SK-N-SH (cell line): Measurements from ENCODE around the gene STIM1. TPM values are rescaled to one million over a fixed set of nuclear protein-coding genes. Genes with fewer than 3 reads are reported as not detected.

ENCODE experiments used
- CTCF ChIA-PET: fragments of 300-600, 350-600 bp; formaldehyde crosslinking; extraction: SDS; loops from one replicate; lab custom pipeline; 2021; lab: Yijun Ruan, JAX
- POLR2A ChIA-PET: fragments of 350-600 bp; sonication (Branson Sonifier 250); formaldehyde crosslinking; extraction: SDS; loops from one replicate; lab custom pipeline; 2020; ENCODE audit warnings: antibody characterized with exemption, inconsistent platforms; lab: Yijun Ruan, JAX
- DNase-seq: peaks from one replicate; pipeline ENCODE4 v3.0.0; 2012
- H2AFZ ChIP-seq: fragments of 200-600 bp; sonication (generic); 2 replicates; pipeline ENCODE4 v1.8.1; 2016; ENCODE audit warnings: antibody characterized with exemption, mild to moderate bottlenecking, low read depth
- H3F3A ChIP-seq: fragments of 200-600 bp; sonication (generic); replicated peaks from 2 replicates; pipeline ENCODE3; 2016; ENCODE audit warnings: antibody characterized with exemption, mild to moderate bottlenecking; ENCODE audit not compliant: insufficient read depth
- H3K27ac ChIP-seq, 2 experiments: fragments of 200-500 bp in 1 of 2; fragments of 200-600 bp in 1 of 2; sonication (Bioruptor generic) in 1 of 2; sonication (generic), shearing (Covaris generic) in 1 of 2; 2 replicates each; pipeline versions ENCODE4 v1.5.1 to v1.6.1; 2014 to 2016; ENCODE audit warnings: low read depth in 2 of 2, inconsistent platforms in 1 of 2, low read length in 1 of 2, mild to moderate bottlenecking in 1 of 2, mixed read lengths in 1 of 2
- H3K27me3 ChIP-seq: fragments of 200-600 bp; sonication (generic), shearing (Covaris generic); 2 replicates; pipeline ENCODE4 v1.6.1; 2016; ENCODE audit warnings: mixed run types; ENCODE audit not compliant: insufficient read depth
- H3K36me3 ChIP-seq, 2 experiments: fragments of 200-500 bp in 1 of 2; fragments of 200-600 bp in 1 of 2; sonication (Bioruptor generic) in 1 of 2; sonication (generic) in 1 of 2; replicated peaks in 1 of 2; 2 replicates each; pipeline versions ENCODE3 to v1.5.1; 2014 to 2016; ENCODE audit warnings: low read length in 1 of 2, mild to moderate bottlenecking in 1 of 2; ENCODE audit not compliant: insufficient read depth in 2 of 2, control insufficient read depth in 1 of 2
- H3K4me1 ChIP-seq, 2 experiments: fragments of 200-500 bp in 1 of 2; fragments of 200-600 bp in 1 of 2; sonication (Bioruptor generic) in 1 of 2; sonication (generic), shearing (Covaris generic) in 1 of 2; 2 replicates each; pipeline versions ENCODE4 v1.5.1 to v1.6.1; 2014 to 2016; ENCODE audit warnings: low read depth in 1 of 2, low read length in 1 of 2, mixed run types in 1 of 2; ENCODE audit not compliant: insufficient read depth in 2 of 2, control insufficient read depth in 1 of 2
- H3K4me2 ChIP-seq: fragments of 200-600 bp; sonication (generic), shearing (Covaris generic); 2 replicates; pipeline ENCODE4 v1.6.1; 2017; ENCODE audit warnings: mixed run types
- H3K4me3 ChIP-seq, 2 experiments: fragments of 200-500 bp in 1 of 2; fragments of 200-600 bp in 1 of 2; sonication (Bioruptor generic) in 1 of 2; sonication (generic), shearing (Covaris generic) in 1 of 2; 2 replicates each; pipeline versions ENCODE4 v1.5.1 to v1.8.1; 2014 to 2016; ENCODE audit warnings: low read depth in 2 of 2, inconsistent platforms in 1 of 2, low read length in 1 of 2, mild to moderate bottlenecking in 1 of 2, mixed read lengths in 1 of 2, moderate library complexity in 1 of 2
- H3K79me2 ChIP-seq: fragments of 200-600 bp; sonication (generic); 2 replicates; pipeline ENCODE4 v1.8.1; 2017; ENCODE audit warnings: mild to moderate bottlenecking; ENCODE audit not compliant: insufficient read depth
- H3K9ac ChIP-seq: fragments of 200-600 bp; sonication (generic); 2 replicates; pipeline ENCODE4 v1.6.1; 2017; ENCODE audit warnings: mixed run types
- H3K9me2 ChIP-seq: fragments of 200-600 bp; sonication (generic); 2 replicates; pipeline ENCODE4 v1.6.1; 2017; ENCODE audit warnings: mixed run types
- H3K9me3 ChIP-seq: fragments of 200-600 bp; sonication (generic); 2 replicates; pipeline ENCODE4 v1.6.1; 2017; ENCODE audit warnings: mixed run types, mild to moderate bottlenecking, moderate library complexity
- H4K20me1 ChIP-seq: fragments of 200-600 bp; sonication (generic); 2 replicates; pipeline ENCODE4 v1.6.1; 2017; ENCODE audit warnings: mild to moderate bottlenecking, mixed run types; ENCODE audit not compliant: insufficient read depth
- ELF1 ChIP-seq: IDR thresholded peaks from 2 replicates; pipeline ENCODE4 v1.4.0; 2012
- EP300 ChIP-seq, 2 experiments: IDR thresholded peaks; 2 replicates each; pipeline versions ENCODE4 v1.4.0 to v1.6.1; 2012; ENCODE audit warnings: borderline replicate concordance in 1 of 2, low read depth in 1 of 2, low read length in 1 of 2
- EZH2phosphoT487 ChIP-seq: fragments of 200-600 bp; sonication (generic); IDR thresholded peaks from 2 replicates; pipeline ENCODE4 v1.6.1; 2017; ENCODE audit warnings: low read depth, mixed run types, mild to moderate bottlenecking, antibody characterized with exemption, moderate library complexity, borderline replicate concordance
- FOXJ3 ChIP-seq: sonication (generic); formaldehyde crosslinking; IDR thresholded peaks from 2 replicates; pipeline ENCODE4 v1.5.1; 2020; ENCODE audit warnings: mild to moderate bottlenecking, missing genetic modification reagents
- GABPA ChIP-seq: IDR thresholded peaks from 2 replicates; pipeline ENCODE4 v1.4.0; 2012; ENCODE audit warnings: low read depth, mild to moderate bottlenecking
- GATA2 ChIP-seq: sonication (generic); formaldehyde crosslinking; IDR thresholded peaks from 2 replicates; pipeline ENCODE4 v1.5.0; 2020; ENCODE audit warnings: mild to moderate bottlenecking, missing genetic modification reagents
- IRF3 ChIP-seq: fragments of 150-350 bp; IDR thresholded peaks from 2 replicates; pipeline ENCODE4 v1.6.1; 2016; ENCODE audit warnings: mild to moderate bottlenecking, low read depth, low read length
- MEF2A ChIP-seq: IDR thresholded peaks from 2 replicates; pipeline ENCODE4 v1.4.0; 2012; ENCODE audit warnings: low read depth, borderline replicate concordance
- MXI1 ChIP-seq: IDR thresholded peaks from 2 replicates; pipeline ENCODE4 v1.6.1; 2012; ENCODE audit warnings: mild to moderate bottlenecking, low read depth, low read length, improper control_type of control experiment
- PBX3 ChIP-seq: IDR thresholded peaks from 2 replicates; pipeline ENCODE4; 2012
- RAD21 ChIP-seq: IDR thresholded peaks from 2 replicates; pipeline ENCODE4 v1.6.1; 2012; ENCODE audit warnings: mild to moderate bottlenecking, low read length
- RXRA ChIP-seq: IDR thresholded peaks from 2 replicates; pipeline ENCODE4 v1.4.0; 2012; ENCODE audit warnings: low read depth, mild to moderate bottlenecking, borderline replicate concordance
- SMC3 ChIP-seq: IDR thresholded peaks from 2 replicates; pipeline ENCODE4 v1.6.1; 2012; ENCODE audit warnings: low read depth, low read length, improper control_type of control experiment
- TAF1 ChIP-seq: IDR thresholded peaks from 2 replicates; pipeline ENCODE4 v1.6.1; 2012; ENCODE audit warnings: low read depth, mild to moderate bottlenecking, low read length, moderate library complexity, borderline replicate concordance
- TEAD4 ChIP-seq: IDR thresholded peaks from 2 replicates; pipeline ENCODE4 v1.4.0; 2012; ENCODE audit warnings: mild to moderate bottlenecking, borderline replicate concordance; ENCODE audit not compliant: insufficient read depth
- USF1 ChIP-seq: IDR thresholded peaks from 2 replicates; pipeline ENCODE4 v1.4.0; 2012; ENCODE audit warnings: low read depth, borderline replicate concordance
- USF2 ChIP-seq: fragments of 150-350 bp; IDR thresholded peaks from 2 replicates; pipeline ENCODE4 v1.6.1; 2017; ENCODE audit warnings: antibody characterized with exemption, low read length, low read depth, borderline replicate concordance
- WGBS: methylation state at CpG from one replicate; pipeline ENCODE4 v1.1.6; 2017; ENCODE audit warnings: low lambda C conversion rate; 5-methylcytosine and 5-hydroxymethylcytosine counted together
- polyA plus RNA-seq, 3 experiments: library from polyadenylated mRNA; depleted of rRNA; stranded (reverse); fragments of >200 nt; gene quantifications; 2 replicates each; pipeline ENCODE4 v1.2.3, GENCODE V29; 2012

The STIM1 gene
- polyA plus RNA-seq, 1 of the 3 experiments (the other 2 are of a cell fraction): 29.5 TPM

GRCh38 chr11:3845670-3846069 is 9.8 kb upstream of the STIM1 start:
- Histone ChIP-seq H3K36me3 (no peaks in the 10 kb centered on the region), H3K9me2 (no peaks in the 10 kb centered on the region), H3K27ac (no peak overlapping the region), H4K20me1 (no peaks in the 10 kb centered on the region), H3K4me3 (no peak overlapping the region), H3K9ac (no peak overlapping the region), H3K4me2 (no peak overlapping the region), H3K4me1 (no peaks in the 10 kb centered on the region), H2AFZ (no peak overlapping the region), H3K27me3 (no peaks in the 10 kb centered on the region), H3K79me2 (peaks cover 7% of the 10 kb centered on the region), H3K9me3 (no peaks in the 10 kb centered on the region), H3F3A (peaks cover 4% of the 10 kb centered on the region)
- TF ChIP-seq PBX3: no peak
- TF ChIP-seq RXRA: no peak
- TF ChIP-seq GABPA: no peak
- no peak for TF ChIP-seq IRF3
- TF ChIP-seq ELF1: no peak
- no peak for TF ChIP-seq RAD21
- TF ChIP-seq FOXJ3 (CRISPR knock-in tag): no peak
- no peak for TF ChIP-seq TAF1
- TF ChIP-seq TEAD4: no peak
- TF ChIP-seq GATA2 (CRISPR knock-in tag): no peak
- TF ChIP-seq EP300 (IDR thresholded peaks at IDR 0.05; ENCODE audit: borderline replicate concordance in 1 of 2, low read depth in 1 of 2, low read length in 1 of 2): no peak
- no peak for TF ChIP-seq EZH2phosphoT487
- TF ChIP-seq SMC3: no peak
- no peak for TF ChIP-seq USF1
- no peak for TF ChIP-seq MXI1
- no peak for TF ChIP-seq MEF2A
- no peak for TF ChIP-seq USF2
- no peak for DNase-seq
- ChIA-PET CTCF (interaction anchor here (0.9 to 18.6 kb wide), 3 partner anchors 6 to 224 kb away, joined by 3 to 636 read pairs (median 134); partner anchors contain the start of gene STIM1), POLR2A (no interaction called here)
- WGBS: 79% methylated on average over 3 of the region's 3 CpGs
